Heart right ventricle (tissue), 16 donors: ENCODE data around the gene RPLP2. TPM values are rescaled to one million over a fixed set of nuclear protein-coding genes. Genes with fewer than 3 reads are reported as not detected.
A peak's percentile ranks its signal among the peaks of the same experiment; 100 is the strongest.

ENCODE experiments used
- ATAC-seq, 8 donors: fragments of 200-7000 bp; cut with Tn5 transposase; one replicate each; pipeline ENCODE4 v1.9.1; 2020; ENCODE audit warnings: mild to moderate bottlenecking in 8 of 8, moderate library complexity in 8 of 8, moderate number of reproducible peaks in 1 of 8
- DNase-seq, 2 donors: peaks; one replicate each; pipeline ENCODE4 v3.0.0-alpha.2; 2020
- H3K27ac ChIP-seq, 10 donors: fragments of 200-600 bp; sonication (generic) in 2 of 10; one replicate each; pipeline versions ENCODE4 v1.5.0 to v1.8.0; 2020 to 2022; ENCODE audit warnings: mild to moderate bottlenecking in 3 of 10
- H3K27me3 ChIP-seq, 7 donors: fragments of 200-600 bp; one replicate each; pipeline ENCODE4 v1.8.0; 2021 to 2022; ENCODE audit warnings: mild to moderate bottlenecking in 2 of 7
- H3K36me3 ChIP-seq, 9 donors: fragments of 200-600 bp; sonication (generic) in 1 of 9; one replicate each; pipeline versions ENCODE4 v1.5.0 to v1.8.0; 2020 to 2022; ENCODE audit warnings: mild to moderate bottlenecking in 2 of 9
- H3K4me1 ChIP-seq, 9 donors: fragments of 200-600 bp; sonication (generic) in 1 of 9; one replicate each; pipeline versions ENCODE4 v1.5.0 to v1.8.0; 2020 to 2022; ENCODE audit warnings: mild to moderate bottlenecking in 4 of 9
- H3K4me3 ChIP-seq, 10 donors: fragments of 200-600 bp; sonication (generic) in 2 of 10; one replicate each; pipeline versions ENCODE4 v1.5.0 to v1.8.0; 2020 to 2022; ENCODE audit warnings: mild to moderate bottlenecking in 7 of 10, moderate library complexity in 2 of 10
- H3K9me3 ChIP-seq, 11 donors: fragments of 200-600 bp in 10 of 11; sonication (generic) in 2 of 11; one replicate each; pipeline versions ENCODE4 v1.5.0 to v1.8.0; 2013 to 2022; ENCODE audit warnings: mild to moderate bottlenecking in 2 of 11, control low read depth in 1 of 11, moderate library complexity in 1 of 11
- CTCF ChIP-seq, 9 donors: fragments of 200-600 bp; sonication (generic) in 2 of 9; IDR thresholded peaks; one replicate each; pipeline versions ENCODE4 v1.5.0 to v1.8.0; 2021 to 2022; ENCODE audit warnings: antibody characterized with exemption in 9 of 9, mild to moderate bottlenecking in 5 of 9, moderate library complexity in 1 of 9
- WGBS, 2 donors: extraction: QIAGEN DNeasy Blood & Tissue Kit; methylation state at CpG; one replicate each; pipeline ENCODE4 v1.1.7; 2013; ENCODE audit warnings: inconsistent platforms in 1 of 2; 5-methylcytosine and 5-hydroxymethylcytosine counted together
- intact Hi-C, 10 donors: fragments of 100-400 bp; cut with DNase I; formaldehyde crosslinking; loops; one replicate each; pipeline versions ENCODE4 v1.11.1 to v1.14.2; 2022
- long read RNA-seq, 3 donors: library from polyadenylated mRNA; unstranded; transcript quantifications; one replicate each; pipeline ENCODE4 v2.0.0, GENCODE V29; 2020 to 2021
- polyA plus RNA-seq, 2 donors: library from polyadenylated mRNA; stranded (reverse); fragments of 200-250 nt; gene quantifications; one replicate each; pipeline ENCODE4 v1.2.3, GENCODE V29; 2013
- total RNA-seq, 10 donors: library from RNA; stranded (reverse); fragmentation: NEBNext Ultra II Directional in 3 of 10; extraction: Animal tissue kit (Norgen Biotek cat#: 25700) in 3 of 10; gene quantifications; one replicate each; pipeline versions ENCODE4 v1.2.1 to v1.2.4, GENCODE V29; 2021 to 2023
- donor health status: Arrhythmogenic right ventricular cardiomyopathy.
- donor health status: ischemic (EF 13 %, LVEDD 7.1; RV severe dilation, severe dysfunction).
- donor health status: healthy with polysubstance abuse.
- donor health status: DM: no; HTN: yes; CAD: no.
- donor health status: DM: no; HTN: no; CAD: no.
- donor health status: ischemic (EF 25% LVEDD 6.9; RV normal size, moderate dysfunction).
- donor health status: ischemic (EF 25% LVEDD 5.7; RV mildly dilated, moderate dysfunction).
- donor health status: healthy.
- donor health status: DM: yes; HTN: yes; CAD: no.
- donor health status: Ischemic cardiomyopathy.
- donor health status: ischemic (EF 35%, LVEDD 5.7; RV mildly dilated, moderate dysfunction).
- donor health status: nonischemic (EF 11% LVEDD 7.7; RV severe dilation, severe dysfunction).
- donor health status: DM: yes; HTN: yes; CAD: no.
- donor health status: PGD.
- donor health status: ischemic (EF 29% LVEDD 5.4; RV normal size, mild dysfunction).
- donor health status: nonischemic (EF 23%, LVEDD 6.1; RV moderate dilation, normal function).

Gene RPLP2
- total RNA-seq (1,000 to 10,000 TPM in 3 of 10 donors, 100 to 1,000 TPM in 7; 765 to 1,177 (median 850) TPM), polyA plus RNA-seq (1,000 to 10,000 TPM; 1,402 to 1,699 TPM)
- long read RNA-seq, donor 1, transcript RPLP2-207 (4 exons, 637 nt), result minor isoform, 53 of 234 reads
- long read RNA-seq, donor 1, transcript RPLP2-201 (5 exons, 781 nt), result major isoform, 158 of 234 reads
- long read RNA-seq, donor 1, partial matches to known transcripts, result 11 of 234 reads
- long read RNA-seq, donor 1, other reads (novel, unspliced or antisense), result 5 of 234 reads
- long read RNA-seq, donor 2, transcript RPLP2-207 (4 exons, 637 nt), result minor isoform, 46 of 230 reads
- long read RNA-seq, donor 2, transcript RPLP2-201 (5 exons, 781 nt), result major isoform, 165 of 230 reads
- long read RNA-seq, donor 2, partial matches to known transcripts, result 9 of 230 reads
- long read RNA-seq, donor 2, other reads (novel, unspliced or antisense), result 5 of 230 reads
- long read RNA-seq, donor 3, transcript RPLP2-207 (4 exons, 637 nt), result minor isoform, 11 of 49 reads
- long read RNA-seq, donor 3, transcript RPLP2-201 (5 exons, 781 nt), result major isoform, 30 of 49 reads
- long read RNA-seq, donor 3, partial matches to known transcripts, result 3 of 49 reads
- long read RNA-seq, donor 3, other reads (novel, unspliced or antisense), result 3 of 49 reads

- peaks cover 0 to 35% (median 23%) of the 10 kb centered on the region in 9 donors for H3K36me3 ChIP-seq
Observed at GRCh38 chr11:809287-810039, at the start of gene RPLP2. Gene RPLP2, plus strand, starts transcription at chr11:809967. Its CDS starts 268 bp downstream, at chr11:810235.

GRCh38 chr11:760236-760635 lies 49.5 kb upstream of the RPLP2 start:
- Histone ChIP-seq H3K27ac (no peak overlapping the region), H3K9me3 (no peaks in the 10 kb centered on the region), H3K27me3 (no peaks in the 10 kb centered on the region), H3K4me1 (no peaks in the 10 kb centered on the region), H3K36me3 (peaks cover 0 to 98% (median 41%) of the 10 kb centered on the region in 9 donors), H3K4me3 (no peak overlapping the region)
- TF ChIP-seq CTCF (IDR thresholded peaks at IDR 0.05), result no peak
- DNase-seq (no peak), ATAC-seq (no peak)
- intact Hi-C loops, result no loop called here

More at GRCh38 chr11:809287-810039, at the start of gene RPLP2:
- Histone ChIP-seq H3K27ac (peak within 1 kb of the TSS; percentile 92 to 99 (median 96)), H3K4me1 (peaks cover 8 to 49% (median 36%) of the 10 kb centered on the region in 9 donors), H3K9me3 (no peaks in the 10 kb centered on the region), H3K4me3 (peak within 1 kb of the TSS; percentile 47 to 99 (median 92)), H3K27me3 (no peaks in the 10 kb centered on the region)
- WGBS, 2 donors, result 0 to 1% methylated on average over 78 to 81 of the region's 81 CpGs
- ATAC-seq (peak; percentile 88 to 96 (median 94)), DNase-seq (peak; percentile 98 to 99)
- intact Hi-C loops, result loop anchor here in 4 of 10 donors (2.0 to 5.0 kb wide), 2 partner anchors 33 kb away; partner anchors contain the start of genes POLR2L (in 4 of the 4) and TSPAN4 (in 4 of the 4)
- TF ChIP-seq CTCF (IDR thresholded peaks at IDR 0.05), result no peak

GRCh38 chr11:761526-762108 lies 48.1 kb upstream of the RPLP2 start:
- WGBS, 2 donors, result 87 to 89% methylated on average over 8 of the region's 8 CpGs
- ATAC-seq (no peak), DNase-seq (no peak)
- Histone ChIP-seq H3K4me3 (no peak overlapping the region), H3K36me3 (peaks cover 0 to 98% (median 42%) of the 10 kb centered on the region in 9 donors), H3K9me3 (no peaks in the 10 kb centered on the region), H3K4me1 (no peaks in the 10 kb centered on the region), H3K27me3 (no peaks in the 10 kb centered on the region), H3K27ac (no peak overlapping the region)
- no peak for TF ChIP-seq CTCF (IDR thresholded peaks at IDR 0.05)
- intact Hi-C loops, result no loop called here
